Raji (cell line): ENCODE data around the gene VHLL.

Source experiments
- POLR2A ChIP-seq: IDR thresholded peaks from 2 replicates; pipeline ENCODE4 v1.6.1; 2011; ENCODE audit warnings: low read depth, low read length, control low read depth; ENCODE audit not compliant: insufficient read depth

VHLL gene

GRCh38 chr1:156276966-156277381, 22.1 kb downstream of the VHLL start:
- TF ChIP-seq POLR2A, result no peak

- TF ChIP-seq POLR2A, result no peak
Observed at GRCh38 chr1:156276532-156276931, 22.6 kb downstream of the VHLL start.

- no peak for TF ChIP-seq POLR2A
Observed at GRCh38 chr1:156270314-156270713, 28.8 kb downstream of the VHLL start.

GRCh38 chr1:156268336-156268735, 30.8 kb downstream of the VHLL start:
- no peak for TF ChIP-seq POLR2A

- no peak for TF ChIP-seq POLR2A
Observed at GRCh38 chr1:156266051-156266450, 33.1 kb downstream of the VHLL start.

- no peak for TF ChIP-seq POLR2A
Observed at GRCh38 chr1:156263288-156263655, 35.8 kb downstream of the VHLL start.

- TF ChIP-seq POLR2A, result no peak
Observed at GRCh38 chr1:156262461-156263287, 36.4 kb downstream of the VHLL start.

GRCh38 chr1:156260896-156261295, 38.2 kb downstream of the VHLL start:
- TF ChIP-seq POLR2A, result no peak

GRCh38 chr1:156259805-156260204, 39.3 kb downstream of the VHLL start:
- TF ChIP-seq POLR2A, result no peak

- TF ChIP-seq POLR2A, result no peak
Observed at GRCh38 chr1:156258859-156259258, 40.2 kb downstream of the VHLL start.

- no peak for TF ChIP-seq POLR2A
Observed at GRCh38 chr1:156257711-156258110, 41.4 kb downstream of the VHLL start.

- no peak for TF ChIP-seq POLR2A
Observed at GRCh38 chr1:156253634-156254033, 45.5 kb downstream of the VHLL start.

- no peak for TF ChIP-seq POLR2A
Observed at GRCh38 chr1:156251527-156251926, 47.6 kb downstream of the VHLL start.

- TF ChIP-seq POLR2A, result no peak
Observed at GRCh38 chr1:156249593-156249992, 49.5 kb downstream of the VHLL start.
